GM21786 (cell line): Measurements from ENCODE around the gene PEX12.
"Not testable (repeated sequence)": the region's sequence is repeated elsewhere in the genome, so short reads cannot be mapped to it uniquely, and the experiment has no call there.

Experiments
- ATAC-seq: cut with Tn5 transposase; IDR thresholded peaks from one replicate; pipeline ENCODE4 v1.9.1; 2021; ENCODE audit not compliant: unreplicated experiment

PEX12 gene

GRCh38 chr17:35537601-35538141 lies 40.7 kb downstream of the PEX12 start, which contains the start of gene SLFN12L:
TSS of gene SLFN12L (minus strand) at chr17:35537678. CDS start at chr17:35522364, 15,314 bp downstream.
- no peak for ATAC-seq

GRCh38 chr17:35536664-35537171 lies 41.7 kb downstream of the PEX12 start:
- ATAC-seq, result no peak

- not testable (repeated sequence) for ATAC-seq
Measured at GRCh38 chr17:35535406-35535805, 43.0 kb downstream of the PEX12 start.

- no peak for ATAC-seq
Measured at GRCh38 chr17:35534576-35535093, 43.7 kb downstream of the PEX12 start.

DNA sequence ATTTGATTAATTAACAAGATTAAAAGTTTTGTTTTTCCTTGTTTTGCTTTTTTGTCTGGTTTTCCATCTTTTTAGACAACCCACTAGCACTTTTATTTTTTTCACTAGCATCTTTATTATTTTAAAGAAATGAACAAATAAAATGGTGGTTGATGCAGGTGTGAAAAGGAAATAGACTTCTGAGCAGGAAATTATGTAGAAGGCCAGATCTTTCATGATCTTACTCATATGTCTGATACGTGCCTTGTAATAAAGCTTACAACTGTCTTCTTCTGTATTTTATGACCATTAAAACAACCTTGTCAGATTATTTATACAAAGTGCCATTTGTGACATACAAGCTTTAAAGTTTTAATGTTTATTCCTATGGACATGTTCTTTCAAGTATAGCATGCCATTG lies 47.2 kb downstream of the PEX12 start:
- ATAC-seq, result no peak

DNA sequence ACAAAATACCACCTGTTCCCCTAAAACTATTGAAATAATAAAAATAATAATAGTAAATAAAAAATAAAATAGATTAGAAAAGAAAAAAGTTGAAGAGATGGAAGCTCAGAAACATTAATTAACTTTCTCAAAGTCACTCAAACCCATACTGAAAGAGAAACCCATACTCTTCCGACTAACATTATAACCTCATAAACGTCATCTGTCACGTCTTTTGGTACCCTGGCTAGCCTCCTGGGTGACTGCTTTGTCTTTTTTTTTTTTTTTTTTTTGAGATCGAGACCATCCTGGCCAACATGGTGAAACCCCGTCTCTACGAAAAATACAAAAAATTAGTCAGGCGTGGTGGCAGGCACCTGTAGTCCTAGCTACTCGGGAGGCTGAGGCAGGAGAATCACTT lies 48.5 kb downstream of the PEX12 start:
- no peak for ATAC-seq

- ATAC-seq, result not testable (repeated sequence)
Measured at GRCh38 chr17:35529326-35529725, 49.0 kb downstream of the PEX12 start.
